Activated CD4-positive, alpha-beta T cell treated with anti-CD3 and anti-CD28 coated beads, Interleukin-2, Interleukin-6, amounts not matched to agents 100 ng/mL and 50 ng/mL, durations not matched to agents 16 hours and 8 hours (primary cell): ENCODE results near the gene C16orf92.
A peak's percentile ranks its signal among the peaks of the same experiment; 100 is the strongest.
"Not testable (repeated sequence)": the region's sequence is repeated elsewhere in the genome, so short reads cannot be mapped to it uniquely, and the experiment has no call there.

Experiments used
- DNase-seq: peaks from one replicate; pipeline ENCODE4 v3.0.0-alpha.2; 2020

Gene C16orf92

GRCh38 chr16:30005341-30006094 is 17.5 kb upstream of the C16orf92 start:
- peak; percentile 46 for DNase-seq

DNA sequence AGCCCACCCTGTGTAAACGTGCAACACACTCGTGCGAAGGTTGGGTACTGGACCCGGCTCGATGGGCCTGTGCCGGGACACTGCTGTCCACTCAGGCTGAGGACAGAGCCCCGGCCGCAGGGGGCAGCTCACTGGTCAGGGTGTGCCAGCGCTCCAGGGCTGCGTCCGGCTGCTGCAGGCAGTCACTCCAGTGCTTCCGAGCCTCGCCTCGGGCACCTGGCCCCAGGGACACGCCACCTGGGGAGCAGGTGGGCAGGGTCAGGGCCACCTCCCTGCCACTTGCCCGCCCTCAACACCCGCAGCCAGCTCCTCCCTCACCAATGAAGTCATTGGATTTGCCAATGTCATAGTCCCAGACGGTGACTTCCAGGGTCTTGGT is 16.9 kb upstream of the C16orf92 start:
- no peak for DNase-seq

DNA sequence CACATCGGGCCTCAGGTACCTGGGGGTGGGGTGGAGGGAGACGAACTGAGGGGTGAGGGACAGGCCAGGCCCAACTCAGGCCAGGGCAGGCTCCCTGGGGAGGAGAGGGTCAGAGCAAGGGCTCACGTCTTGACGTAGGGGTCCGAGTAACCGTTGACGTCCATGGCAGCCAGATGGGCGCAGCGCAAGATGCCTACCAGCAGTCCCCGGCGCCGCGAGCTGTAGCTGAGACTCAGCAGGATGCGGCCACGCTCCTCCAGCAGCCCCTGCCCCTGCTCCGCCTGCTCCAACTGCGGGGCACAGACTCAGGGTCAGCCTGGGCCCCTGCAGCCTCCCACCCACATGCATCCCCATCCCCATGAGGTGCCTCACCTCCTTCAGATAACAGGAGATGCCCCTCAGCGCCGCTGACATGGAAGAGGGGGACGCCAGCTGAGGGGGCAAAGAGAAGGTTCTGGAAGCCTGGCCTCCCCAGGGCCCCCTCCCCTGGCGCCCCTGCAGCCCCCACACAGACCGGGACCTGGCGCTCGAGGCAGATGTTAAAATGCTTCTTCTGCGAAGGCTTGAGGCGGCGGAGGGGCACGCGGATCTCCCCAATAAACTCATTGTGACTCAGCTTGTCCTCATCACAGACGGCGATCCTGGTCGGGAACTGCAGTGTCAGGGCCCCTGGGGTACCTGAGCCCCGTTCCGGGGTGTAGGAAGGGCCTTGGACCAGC is 16.2 kb upstream of the C16orf92 start:
- DNase-seq = no peak

DNA sequence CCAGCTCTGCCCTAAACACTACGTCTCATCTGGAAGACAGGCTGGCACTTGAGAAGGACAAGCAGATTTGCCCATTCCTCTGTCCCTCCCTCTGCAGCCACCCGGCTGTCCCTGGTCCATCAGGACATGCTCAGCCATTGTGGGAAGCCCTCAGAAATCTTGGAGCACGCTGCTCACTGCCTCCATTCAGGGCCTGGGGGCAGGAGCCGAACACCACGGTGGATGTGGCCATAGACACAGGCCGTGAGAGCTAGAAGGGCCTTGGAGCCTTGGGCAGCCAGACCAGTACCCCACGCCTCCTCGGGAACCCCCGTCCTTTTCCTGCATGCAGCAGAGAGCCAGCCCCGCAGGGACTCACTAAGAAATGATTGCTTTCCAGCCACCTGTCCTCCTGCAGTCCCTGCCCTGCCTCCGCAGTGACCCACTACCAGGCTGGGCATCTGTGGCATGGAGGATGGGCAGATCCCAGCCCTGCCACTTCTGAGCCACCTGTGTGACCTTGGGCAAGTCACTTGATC is 15.6 kb upstream of the C16orf92 start:
- no peak for DNase-seq

DNA sequence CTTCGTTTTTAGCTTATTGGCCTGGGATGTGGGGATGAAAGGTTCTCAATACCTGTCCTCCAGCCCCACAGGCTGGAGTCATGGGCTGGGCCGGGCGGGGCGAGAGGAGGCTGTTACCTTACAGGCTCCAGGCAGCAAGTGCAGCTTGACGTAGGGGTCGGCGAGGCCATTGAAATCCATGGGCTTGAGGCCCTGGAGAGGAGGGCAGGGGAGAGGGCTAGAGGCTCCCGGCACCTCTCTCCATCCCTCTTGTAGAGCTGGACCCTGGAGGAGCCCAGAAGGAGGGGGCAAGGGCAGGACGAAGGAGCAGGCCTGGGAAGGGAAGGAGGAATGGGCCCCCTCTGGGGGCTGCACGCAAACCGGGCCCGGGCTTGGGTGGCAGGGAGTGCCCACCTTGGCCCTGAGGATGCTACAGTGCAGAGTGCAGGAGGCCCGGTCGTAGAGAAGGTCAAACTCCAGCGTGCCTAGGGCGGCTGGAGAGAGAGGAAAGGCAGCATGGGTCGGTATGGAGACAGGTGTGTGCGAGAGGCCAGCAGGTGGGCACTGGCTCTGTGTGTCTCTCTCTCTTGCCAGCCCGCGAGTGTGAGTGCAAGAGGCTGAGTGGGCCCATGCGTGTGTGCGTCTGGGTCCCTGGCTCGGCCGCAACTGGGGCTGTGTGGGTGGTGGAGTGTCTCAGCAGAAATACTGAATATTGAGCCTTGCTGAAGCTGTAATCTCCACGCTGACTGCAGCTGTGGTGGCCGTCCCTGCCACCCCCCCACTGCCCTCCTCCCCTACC is 13.7 kb upstream of the C16orf92 start:
- no peak for DNase-seq

DNA sequence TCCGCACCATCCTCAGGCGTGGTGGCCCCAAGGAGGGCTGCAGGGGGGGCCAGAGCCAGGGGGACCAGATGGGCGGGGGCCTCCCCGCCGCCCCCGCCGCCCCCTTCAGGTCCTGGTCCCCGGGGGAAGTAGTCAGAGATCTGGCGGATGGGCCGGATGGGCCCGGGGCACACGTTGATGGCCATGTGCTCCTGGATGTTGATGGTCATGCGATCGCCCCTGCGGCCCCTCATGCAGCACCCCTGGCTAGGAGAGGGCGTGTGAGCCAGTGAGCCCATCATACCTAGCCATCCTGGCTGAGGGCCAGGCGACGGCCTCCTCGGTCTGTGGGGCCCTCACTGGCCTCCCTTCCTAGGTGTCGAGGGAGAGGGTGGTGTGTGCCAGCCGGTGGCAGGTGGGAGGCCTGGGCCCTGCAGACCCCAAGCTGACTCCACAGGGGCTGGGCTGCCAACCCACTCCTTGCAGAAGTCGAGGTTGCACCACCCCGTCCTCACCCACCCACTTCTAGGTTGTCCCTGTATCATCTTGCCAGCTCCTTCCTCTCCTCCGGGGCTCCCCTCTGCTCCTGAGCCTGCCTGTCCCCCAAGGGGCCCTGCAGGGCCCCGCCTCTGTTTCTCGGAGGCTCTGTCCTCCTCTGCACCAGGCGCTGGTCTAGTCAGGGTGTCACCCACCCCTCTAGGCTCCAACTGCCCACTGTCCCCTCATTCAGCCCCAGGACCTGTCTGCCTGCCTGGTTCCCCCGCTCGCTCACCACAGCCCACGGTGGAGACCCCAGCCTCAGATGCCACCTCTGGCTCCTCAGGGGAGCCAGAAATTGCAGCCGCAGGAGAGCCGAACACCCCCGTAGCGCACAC is 12.8 kb upstream of the C16orf92 start:
- DNase-seq = no peak

GRCh38 chr16:30010844-30011713 is 11.9 kb upstream of the C16orf92 start, which contains the start of gene DOC2A:
DOC2A (minus strand) TSS chr16:30011027; CDS start chr16:30010222, 805 bp downstream.
- DNase-seq = no peak

DNA sequence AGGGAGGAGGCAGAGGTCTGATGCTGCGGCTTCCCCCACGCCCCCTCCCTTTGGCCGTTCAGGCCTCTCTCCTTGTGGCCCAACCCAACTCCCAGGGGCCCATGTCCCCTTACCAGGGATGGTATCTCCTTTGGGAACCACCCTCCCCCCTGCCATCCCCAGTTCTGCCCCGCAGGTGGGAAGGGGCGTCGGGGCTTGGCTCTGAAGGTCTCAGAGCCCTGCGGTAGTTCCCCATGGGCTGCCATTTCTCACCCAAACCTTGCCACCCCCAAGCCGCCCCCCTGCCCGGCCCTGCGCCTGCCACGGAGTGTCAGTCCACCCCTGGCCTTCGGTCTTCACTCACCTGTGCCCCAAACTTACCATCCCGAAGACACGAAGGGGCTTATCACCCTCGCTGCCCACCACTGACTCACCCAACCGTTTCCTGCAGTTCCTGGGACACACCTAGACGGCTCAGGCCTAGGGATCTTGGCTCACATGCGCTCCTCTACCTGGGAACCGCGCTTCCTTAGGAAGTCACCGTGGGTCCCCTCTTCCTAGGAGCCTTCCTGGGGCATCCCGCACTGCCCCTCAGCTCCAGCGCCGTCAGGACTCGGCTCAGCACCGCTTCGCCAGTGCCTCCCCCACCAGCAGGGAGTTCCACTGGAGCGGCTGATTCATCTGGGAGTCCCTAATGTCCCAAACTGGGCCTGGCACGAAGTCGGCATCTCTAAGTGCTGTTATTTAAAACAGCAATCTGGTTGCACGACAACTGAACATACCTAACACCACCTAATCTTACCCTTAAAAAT is 11.1 kb upstream of the C16orf92 start:
- no peak for DNase-seq

- DNase-seq = not testable (repeated sequence)
Observed at GRCh38 chr16:30012598-30012997, 10.4 kb upstream of the C16orf92 start.

GRCh38 chr16:30015450-30015849 is 7.5 kb upstream of the C16orf92 start:
- DNase-seq = not testable (repeated sequence)

- DNase-seq = no peak
Observed at GRCh38 chr16:30016555-30017276, 6.3 kb upstream of the C16orf92 start.

GRCh38 chr16:30017277-30017656 is 5.7 kb upstream of the C16orf92 start:
- no peak for DNase-seq

GRCh38 chr16:30017937-30018336 is 5.1 kb upstream of the C16orf92 start:
- not testable (repeated sequence) for DNase-seq

DNA sequence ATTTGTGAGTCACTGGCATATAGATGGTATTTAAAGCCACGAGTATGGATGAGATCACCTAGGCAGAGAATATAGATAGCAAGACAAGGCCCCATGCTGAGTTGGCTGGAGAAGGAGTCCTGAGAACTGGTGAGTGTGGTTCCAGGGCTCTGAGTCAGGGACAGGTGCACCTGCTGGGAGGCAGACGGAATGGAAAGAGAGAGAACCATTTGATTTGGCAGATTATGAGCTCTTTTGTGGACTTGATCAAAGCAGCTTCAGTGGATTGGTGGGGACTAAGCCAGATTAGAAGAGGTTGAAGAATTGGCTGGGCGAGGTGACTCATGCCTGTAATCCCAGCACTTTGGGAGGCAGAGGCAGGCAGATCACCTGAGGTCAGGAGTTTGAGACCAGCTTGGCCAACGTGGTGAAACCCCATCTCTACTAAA is 4.3 kb upstream of the C16orf92 start:
- no peak for DNase-seq

DNA sequence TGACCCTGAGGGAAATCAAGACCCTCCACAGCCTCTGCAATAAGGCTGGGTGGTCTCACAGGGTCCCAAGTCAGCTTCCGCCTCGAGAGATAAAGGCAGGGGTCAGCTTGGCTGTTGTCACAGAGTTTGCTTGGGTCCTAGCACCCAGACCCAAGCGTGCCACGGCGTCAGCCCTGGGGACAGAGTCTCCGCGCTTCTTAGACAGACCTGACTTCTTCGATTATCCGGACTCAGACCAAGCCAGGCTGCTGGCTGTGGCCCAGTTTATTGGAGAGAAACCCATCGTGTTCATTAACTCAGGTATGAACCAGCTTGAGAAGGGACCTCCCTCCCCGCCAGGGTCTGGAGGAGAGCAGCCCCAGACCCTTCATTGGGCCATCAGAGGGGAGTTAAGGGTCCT is 588 bp downstream of the C16orf92 start:
- DNase-seq = no peak

DNA sequence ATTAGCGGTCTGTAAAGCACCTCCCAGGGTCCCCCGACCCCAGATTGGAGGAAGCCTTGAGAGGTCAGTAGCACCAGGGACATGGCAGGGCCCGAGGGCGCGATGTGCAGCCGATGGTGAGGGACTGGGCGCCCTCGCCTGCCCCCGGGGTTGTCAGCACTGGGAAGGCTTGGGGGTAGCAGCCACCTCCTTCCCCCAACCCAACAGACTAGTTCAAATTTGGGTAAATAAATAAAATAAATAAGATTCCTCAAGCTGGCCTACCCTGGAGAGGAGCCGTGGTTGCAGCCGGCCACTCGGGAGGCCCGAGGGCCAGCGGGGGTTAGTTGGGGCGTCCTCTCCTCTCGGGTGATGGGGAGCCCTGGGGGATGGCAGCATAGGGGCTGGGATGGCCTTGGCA is 1.5 kb downstream of the C16orf92 start:
- DNase-seq = no peak

DNA sequence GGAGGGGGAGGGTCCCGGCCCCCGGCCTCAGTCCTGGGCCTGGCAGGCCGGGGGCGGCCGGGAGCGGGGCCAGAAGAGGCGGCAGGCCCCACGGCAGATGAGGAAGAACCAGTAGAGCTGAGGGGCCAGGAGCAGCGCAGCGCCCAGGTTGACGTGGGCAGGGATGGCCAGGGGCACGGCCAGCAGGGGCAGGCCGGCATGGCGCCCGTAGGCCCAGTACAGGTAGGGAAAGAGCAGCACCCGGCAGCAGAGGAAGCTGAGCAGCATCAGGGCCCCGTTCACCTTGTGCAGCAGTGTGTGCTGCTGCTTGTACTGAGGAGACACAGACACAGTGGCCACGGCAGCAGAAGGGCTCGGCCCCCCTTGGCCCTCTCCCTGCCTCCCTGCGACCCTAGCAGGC is 2.2 kb downstream of the C16orf92 start:
- no peak for DNase-seq

DNA sequence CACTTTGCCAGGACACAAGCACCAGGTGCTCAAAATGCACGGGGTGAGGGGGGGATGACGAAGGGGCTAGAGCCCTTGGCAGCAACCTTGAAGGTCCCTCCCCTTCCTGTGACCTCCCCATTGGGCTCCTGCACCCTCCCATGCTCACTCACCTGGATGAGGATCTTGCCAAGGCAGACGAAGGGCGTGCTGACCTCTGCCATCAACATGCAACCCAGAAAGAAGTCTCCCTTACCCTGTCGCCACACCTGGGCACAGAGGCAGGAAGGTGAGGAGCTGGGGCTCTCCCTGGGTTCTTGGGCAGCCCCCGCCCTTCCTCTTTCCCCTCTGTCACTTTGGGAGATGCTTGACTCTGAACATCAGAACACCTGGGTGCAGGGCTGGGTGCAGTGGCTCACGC is 2.6 kb downstream of the C16orf92 start:
- DNase-seq = no peak

- DNase-seq = no peak
Observed at GRCh38 chr16:30026449-30026848, 3.5 kb downstream of the C16orf92 start.
